Mesothelial cell of epicardium (in vitro differentiated cells): ENCODE data around the gene FANCD2. TPM values are rescaled to one million over a fixed set of nuclear protein-coding genes. Genes with fewer than 3 reads are reported as not detected.

Experiments
- DNase-seq, 2 experiments: peaks; one replicate each; pipeline ENCODE4 v3.0.0; 2021; ENCODE audit warnings: low spot score in 2 of 2; ENCODE audit not compliant: unreplicated experiment in 2 of 2
- H3K27ac Mint-ChIP-seq: 2 replicates; pipeline ENCODE4 v1.8.0; 2021; ENCODE audit warnings: mixed read lengths
- H3K27me3 Mint-ChIP-seq: 2 replicates; pipeline ENCODE4 v1.8.0; 2021; ENCODE audit warnings: low read depth, mixed read lengths
- H3K36me3 Mint-ChIP-seq: 2 replicates; pipeline ENCODE4 v1.8.0; 2021; ENCODE audit warnings: mixed read lengths
- H3K4me1 Mint-ChIP-seq: 2 replicates; pipeline ENCODE4 v1.8.0; 2021; ENCODE audit warnings: mixed read lengths
- H3K4me3 Mint-ChIP-seq: 2 replicates; pipeline ENCODE4 v1.8.0; 2021; ENCODE audit warnings: mild to moderate bottlenecking, moderate library complexity, mixed read lengths
- H3K9me3 Mint-ChIP-seq: 2 replicates; pipeline ENCODE4 v1.8.0; 2021; ENCODE audit warnings: mixed read lengths
- total RNA-seq: library from RNA; stranded (reverse); gene quantifications from 3 replicates; pipeline ENCODE4 v1.2.1, GENCODE V29; 2021
- TF ChIP-seq, protein P1 (sequence below): fragments of 200-600 bp; sonication (generic); IDR thresholded peaks from one replicate; pipeline ENCODE4 v1.5.0; 2021; ENCODE audit warnings: antibody characterized with exemption; ENCODE audit not compliant: unreplicated experiment

Gene FANCD2
- total RNA-seq, 1 donor from 2014 or later, result 17.9 TPM

DNA sequence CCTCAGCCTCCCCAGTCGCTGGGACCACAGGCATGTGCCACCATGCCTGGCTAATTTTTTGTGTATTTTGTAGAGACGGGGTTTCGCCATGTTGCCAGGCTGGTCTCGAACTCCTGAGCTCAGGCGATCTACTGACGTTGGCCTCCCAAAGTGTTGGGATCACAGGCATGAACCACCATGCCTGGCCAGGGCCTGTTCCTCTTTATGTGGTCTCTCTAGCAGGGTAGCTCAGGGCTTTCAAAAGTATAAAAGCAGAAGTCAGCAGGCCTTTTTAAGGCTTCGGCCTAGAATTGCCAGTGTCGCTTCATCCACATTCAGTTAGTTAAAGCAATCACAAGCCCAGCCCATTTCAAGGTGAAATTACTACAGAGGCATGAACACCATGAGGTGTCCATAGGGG, 123.0 kb downstream of the FANCD2 start:
- peaks cover 5% of the 10 kb centered on the region for H3K4me1 Mint-ChIP-seq
- DNase-seq, result no peak
- H3K36me3 Mint-ChIP-seq, result peaks cover 42% of the 10 kb centered on the region
- TF ChIP-seq, protein P1, sequence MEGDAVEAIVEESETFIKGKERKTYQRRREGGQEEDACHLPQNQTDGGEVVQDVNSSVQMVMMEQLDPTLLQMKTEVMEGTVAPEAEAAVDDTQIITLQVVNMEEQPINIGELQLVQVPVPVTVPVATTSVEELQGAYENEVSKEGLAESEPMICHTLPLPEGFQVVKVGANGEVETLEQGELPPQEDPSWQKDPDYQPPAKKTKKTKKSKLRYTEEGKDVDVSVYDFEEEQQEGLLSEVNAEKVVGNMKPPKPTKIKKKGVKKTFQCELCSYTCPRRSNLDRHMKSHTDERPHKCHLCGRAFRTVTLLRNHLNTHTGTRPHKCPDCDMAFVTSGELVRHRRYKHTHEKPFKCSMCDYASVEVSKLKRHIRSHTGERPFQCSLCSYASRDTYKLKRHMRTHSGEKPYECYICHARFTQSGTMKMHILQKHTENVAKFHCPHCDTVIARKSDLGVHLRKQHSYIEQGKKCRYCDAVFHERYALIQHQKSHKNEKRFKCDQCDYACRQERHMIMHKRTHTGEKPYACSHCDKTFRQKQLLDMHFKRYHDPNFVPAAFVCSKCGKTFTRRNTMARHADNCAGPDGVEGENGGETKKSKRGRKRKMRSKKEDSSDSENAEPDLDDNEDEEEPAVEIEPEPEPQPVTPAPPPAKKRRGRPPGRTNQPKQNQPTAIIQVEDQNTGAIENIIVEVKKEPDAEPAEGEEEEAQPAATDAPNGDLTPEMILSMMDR, result no peak
- no peak overlapping the region for H3K4me3 Mint-ChIP-seq
- no peak overlapping the region for H3K27ac Mint-ChIP-seq
- H3K27me3 Mint-ChIP-seq, result no peaks in the 10 kb centered on the region
- H3K9me3 Mint-ChIP-seq, result no peaks in the 10 kb centered on the region

DNA sequence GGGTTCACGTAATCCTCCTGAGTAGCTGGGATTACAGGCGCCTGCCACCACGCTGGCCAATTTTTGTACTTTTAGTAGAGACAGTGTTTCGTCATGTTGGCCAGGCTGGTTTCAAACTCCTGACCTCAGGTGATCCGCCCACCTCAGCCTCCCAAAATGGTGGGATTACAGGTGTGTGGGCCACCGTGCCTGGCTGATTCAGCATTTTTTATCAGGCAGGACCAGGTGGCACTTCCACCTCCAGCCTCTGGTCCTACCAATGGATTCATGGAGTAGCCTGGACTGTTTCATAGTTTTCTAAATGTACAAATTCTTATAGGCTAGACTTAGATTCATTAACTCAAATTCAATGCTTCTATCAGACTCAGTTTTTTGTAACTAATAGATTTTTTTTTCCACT, 124.8 kb downstream of the FANCD2 start:
- TF ChIP-seq, protein P1, result no peak
- H3K4me3 Mint-ChIP-seq, result no peak overlapping the region
- H3K27me3 Mint-ChIP-seq, result no peaks in the 10 kb centered on the region
- peaks cover 42% of the 10 kb centered on the region for H3K36me3 Mint-ChIP-seq
- no peak overlapping the region for H3K27ac Mint-ChIP-seq
- no peaks in the 10 kb centered on the region for H3K9me3 Mint-ChIP-seq
- DNase-seq, result no peak
- H3K4me1 Mint-ChIP-seq, result peaks cover 2% of the 10 kb centered on the region

Other genes starting within 250 kb of the FANCD2 start
- gene TADA3, start 234.0 kb upstream of the FANCD2 start, total RNA-seq, result 67.2 to 71.0 TPM (median 69.8 TPM) in 3 replicates
- 128 to 138 TPM (median 131 TPM) in 3 replicates for gene ARPC4, start 233.4 kb upstream of the FANCD2 start, total RNA-seq
- gene TTLL3, start 216.2 kb upstream of the FANCD2 start, total RNA-seq, result 115 to 119 TPM (median 116 TPM) in 3 replicates
- gene RPUSD3, start 182.4 kb upstream of the FANCD2 start, total RNA-seq, result 40.9 to 48.4 TPM (median 47.2 TPM) in 3 replicates
- gene CIDEC, start 146.2 kb upstream of the FANCD2 start, total RNA-seq, result not detected in 3 replicates
- gene JAGN1, start 135.8 kb upstream of the FANCD2 start, total RNA-seq, result 32.1 to 34.8 TPM (median 32.3 TPM) in 3 replicates
- 22.1 to 24.1 TPM (median 23.6 TPM) in 3 replicates for gene IL17RE, start 123.6 kb upstream of the FANCD2 start, total RNA-seq
- gene IL17RC, start 109.3 kb upstream of the FANCD2 start, total RNA-seq, result 28.8 to 30.2 TPM (median 29.6 TPM) in 3 replicates
- 39.8 to 42.3 TPM (median 40.5 TPM) in 3 replicates for gene CRELD1, start 92.6 kb upstream of the FANCD2 start, total RNA-seq
- 8.2 to 9.2 TPM (median 8.3 TPM) in 3 replicates for gene PRRT3, start 74.0 kb upstream of the FANCD2 start, total RNA-seq
- 30.6 to 35.8 TPM (median 34.7 TPM) in 3 replicates for gene EMC3, start 39.6 kb upstream of the FANCD2 start, total RNA-seq
- gene FANCD2OS, start 81.8 kb downstream of the FANCD2 start, total RNA-seq, result not detected in 3 replicates
- 120 to 126 TPM (median 121 TPM) in 3 replicates for gene BRK1, start 89.2 kb downstream of the FANCD2 start, total RNA-seq
- gene VHL, start 115.3 kb downstream of the FANCD2 start, total RNA-seq, result 71.2 to 73.7 TPM (median 72.9 TPM) in 3 replicates
- gene IRAK2, start 138.5 kb downstream of the FANCD2 start, total RNA-seq, result 0.69 to 0.97 TPM (median 0.77 TPM) in 3 replicates
- gene TATDN2, start 222.0 kb downstream of the FANCD2 start, total RNA-seq, result 38.7 to 40.6 TPM (median 40.2 TPM) in 3 replicates